Measurements from ENCODE around the gene TDRD3. TPM values are rescaled to one million over a fixed set of nuclear protein-coding genes. Genes with fewer than 3 reads are reported as not detected.
A peak's percentile ranks its signal among the peaks of the same experiment; 100 is the strongest.

TDRD3 gene
- total RNA-seq, 1 donor from 2014 or later, result 18.5 TPM

DNA sequence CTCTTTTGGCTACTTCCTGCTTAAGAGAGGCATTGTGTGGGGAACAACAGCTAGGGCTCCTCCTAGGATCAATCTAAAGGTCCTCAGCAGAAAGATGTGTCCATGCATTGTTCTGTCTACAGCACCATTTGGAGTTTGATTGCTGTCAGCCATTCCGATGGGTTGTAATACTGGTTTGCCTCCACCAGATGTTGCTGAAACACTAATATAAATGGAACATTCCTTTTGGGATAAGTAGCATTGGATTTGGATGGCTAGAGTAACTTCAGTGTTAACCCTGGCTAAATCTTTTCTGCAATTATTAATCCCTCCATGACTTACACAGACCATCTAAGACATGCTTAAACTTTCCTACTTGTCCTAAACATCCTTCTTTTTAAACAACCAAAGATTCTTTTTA lies 104.2 kb downstream of the TDRD3 start:
- peaks cover 26% of the 10 kb centered on the region for H3K9me3 Mint-ChIP-seq (ENCODE audit: low read depth)
- peaks cover 42% of the 10 kb centered on the region for H3K36me3 Mint-ChIP-seq (ENCODE audit: low read depth)
- no peaks in the 10 kb centered on the region for H3K4me1 Mint-ChIP-seq (ENCODE audit: low read depth)

DNA sequence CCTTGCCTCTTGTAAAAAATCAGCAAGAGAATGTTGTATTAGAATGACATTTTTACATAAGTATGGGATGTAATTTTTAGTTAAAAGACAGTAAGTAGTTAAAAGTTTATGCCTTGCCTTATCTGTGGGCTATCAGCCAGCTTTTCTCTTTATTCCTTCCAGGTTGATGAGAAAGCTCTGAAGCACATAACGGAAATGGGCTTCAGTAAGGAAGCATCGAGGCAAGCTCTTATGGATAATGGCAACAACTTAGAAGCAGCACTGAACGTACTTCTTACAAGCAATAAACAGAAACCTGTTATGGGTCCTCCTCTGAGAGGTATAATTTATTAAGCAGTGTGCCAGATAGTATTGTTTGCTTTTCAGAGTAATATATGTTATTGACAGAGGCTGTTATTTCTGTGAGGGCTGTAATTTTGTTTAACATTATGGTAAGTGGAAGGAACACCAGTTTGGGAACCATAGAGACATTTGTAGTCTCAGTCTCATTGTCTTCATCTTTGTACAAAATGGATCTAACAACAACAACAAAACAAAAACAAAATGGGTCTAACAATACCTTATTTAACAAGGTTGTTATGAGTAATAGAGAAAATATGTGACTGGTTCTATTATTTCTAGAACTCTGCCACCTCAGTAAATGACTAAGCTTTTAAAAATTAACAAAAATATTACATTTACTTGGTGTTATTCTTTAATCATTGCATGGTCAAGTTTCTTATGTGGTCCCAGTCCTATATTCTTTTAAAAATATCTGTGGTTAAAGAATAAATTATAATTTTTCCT lies 112.8 kb downstream of the TDRD3 start:
- H3K4me1 Mint-ChIP-seq (ENCODE audit: low read depth), result peaks cover 16% of the 10 kb centered on the region
- DNase-seq (ENCODE audit: low spot score), result no peak
- peaks cover 25% of the 10 kb centered on the region for H3K9me3 Mint-ChIP-seq (ENCODE audit: low read depth)
- H3K27ac Mint-ChIP-seq (ENCODE audit: unreplicated experiment), result no peak overlapping the region
- H3K36me3 Mint-ChIP-seq (ENCODE audit: low read depth), result peaks cover 24% of the 10 kb centered on the region
- TF ChIP-seq, protein P1, sequence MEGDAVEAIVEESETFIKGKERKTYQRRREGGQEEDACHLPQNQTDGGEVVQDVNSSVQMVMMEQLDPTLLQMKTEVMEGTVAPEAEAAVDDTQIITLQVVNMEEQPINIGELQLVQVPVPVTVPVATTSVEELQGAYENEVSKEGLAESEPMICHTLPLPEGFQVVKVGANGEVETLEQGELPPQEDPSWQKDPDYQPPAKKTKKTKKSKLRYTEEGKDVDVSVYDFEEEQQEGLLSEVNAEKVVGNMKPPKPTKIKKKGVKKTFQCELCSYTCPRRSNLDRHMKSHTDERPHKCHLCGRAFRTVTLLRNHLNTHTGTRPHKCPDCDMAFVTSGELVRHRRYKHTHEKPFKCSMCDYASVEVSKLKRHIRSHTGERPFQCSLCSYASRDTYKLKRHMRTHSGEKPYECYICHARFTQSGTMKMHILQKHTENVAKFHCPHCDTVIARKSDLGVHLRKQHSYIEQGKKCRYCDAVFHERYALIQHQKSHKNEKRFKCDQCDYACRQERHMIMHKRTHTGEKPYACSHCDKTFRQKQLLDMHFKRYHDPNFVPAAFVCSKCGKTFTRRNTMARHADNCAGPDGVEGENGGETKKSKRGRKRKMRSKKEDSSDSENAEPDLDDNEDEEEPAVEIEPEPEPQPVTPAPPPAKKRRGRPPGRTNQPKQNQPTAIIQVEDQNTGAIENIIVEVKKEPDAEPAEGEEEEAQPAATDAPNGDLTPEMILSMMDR (IDR thresholded peaks at IDR 0.05), result no peak
- no peak overlapping the region for H3K4me3 Mint-ChIP-seq (ENCODE audit: unreplicated experiment)
- no peaks in the 10 kb centered on the region for H3K27me3 Mint-ChIP-seq (ENCODE audit: low read depth)

More for the DNA sequence above, 104.2 kb downstream of the TDRD3 start:
- H3K27me3 Mint-ChIP-seq (ENCODE audit: low read depth), result no peaks in the 10 kb centered on the region
- TF ChIP-seq, protein P1 (IDR thresholded peaks at IDR 0.05), result no peak
- no peak for DNase-seq (ENCODE audit: low spot score)
- no peak overlapping the region for H3K27ac Mint-ChIP-seq (ENCODE audit: unreplicated experiment)
- no peak overlapping the region for H3K4me3 Mint-ChIP-seq (ENCODE audit: unreplicated experiment)

DNA sequence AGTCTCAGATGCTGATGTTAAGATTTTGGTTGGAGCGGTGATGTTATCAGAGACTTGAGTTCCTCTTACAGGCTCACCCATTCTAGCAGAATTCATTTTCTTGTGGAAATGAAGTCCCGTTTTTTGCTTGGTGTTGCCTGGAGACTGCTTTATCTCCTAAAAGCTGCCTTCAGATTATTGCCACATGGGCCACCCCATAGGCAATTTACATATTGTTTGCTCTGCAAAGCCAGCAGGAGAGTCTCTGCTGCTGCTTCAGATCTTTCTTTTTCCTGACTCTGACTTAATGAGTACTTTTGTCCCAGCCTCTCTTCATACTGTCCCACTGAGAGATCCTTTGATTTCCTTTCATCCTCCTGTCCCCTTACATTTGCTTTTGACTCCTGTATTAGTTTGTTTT lies 114.6 kb downstream of the TDRD3 start:
- no peak for DNase-seq (ENCODE audit: low spot score)
- H3K27ac Mint-ChIP-seq (ENCODE audit: unreplicated experiment), result no peak overlapping the region
- peaks cover 18% of the 10 kb centered on the region for H3K9me3 Mint-ChIP-seq (ENCODE audit: low read depth)
- peaks cover 16% of the 10 kb centered on the region for H3K4me1 Mint-ChIP-seq (ENCODE audit: low read depth)
- H3K27me3 Mint-ChIP-seq (ENCODE audit: low read depth), result no peaks in the 10 kb centered on the region
- H3K4me3 Mint-ChIP-seq (ENCODE audit: unreplicated experiment), result no peak overlapping the region
- TF ChIP-seq, protein P1 (IDR thresholded peaks at IDR 0.05), result no peak
- H3K36me3 Mint-ChIP-seq (ENCODE audit: low read depth), result peaks cover 20% of the 10 kb centered on the region

DNA sequence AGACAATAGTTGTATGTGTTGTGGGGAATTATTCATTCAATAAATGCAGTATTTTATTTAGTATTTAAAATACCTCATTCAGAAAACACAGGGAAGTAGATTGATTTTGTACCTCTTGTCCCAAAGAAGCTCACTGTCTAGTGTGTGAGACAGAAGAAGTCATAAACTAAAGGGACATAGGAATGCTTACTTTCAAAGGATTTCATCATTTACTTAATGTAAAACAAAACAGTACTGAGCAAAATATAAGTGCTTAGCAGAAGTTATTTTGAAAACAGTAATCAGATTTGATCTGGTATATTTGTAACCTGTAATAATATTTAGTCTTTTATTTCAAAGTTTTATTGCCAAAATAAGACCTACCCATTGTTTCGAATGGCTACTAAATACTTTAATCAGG lies 117.9 kb downstream of the TDRD3 start:
- Mint-ChIP-seq H3K27ac (ENCODE audit: unreplicated experiment) (peak overlapping the region; percentile 23), H3K36me3 (ENCODE audit: low read depth) (peaks cover 20% of the 10 kb centered on the region), H3K9me3 (ENCODE audit: low read depth) (peaks cover 5% of the 10 kb centered on the region), H3K4me1 (ENCODE audit: low read depth) (peaks cover 8% of the 10 kb centered on the region), H3K27me3 (ENCODE audit: low read depth) (no peaks in the 10 kb centered on the region), H3K4me3 (ENCODE audit: unreplicated experiment) (no peak overlapping the region)
- TF ChIP-seq, protein P1 (IDR thresholded peaks at IDR 0.05), result no peak
- DNase-seq (ENCODE audit: low spot score), result no peak

DNA sequence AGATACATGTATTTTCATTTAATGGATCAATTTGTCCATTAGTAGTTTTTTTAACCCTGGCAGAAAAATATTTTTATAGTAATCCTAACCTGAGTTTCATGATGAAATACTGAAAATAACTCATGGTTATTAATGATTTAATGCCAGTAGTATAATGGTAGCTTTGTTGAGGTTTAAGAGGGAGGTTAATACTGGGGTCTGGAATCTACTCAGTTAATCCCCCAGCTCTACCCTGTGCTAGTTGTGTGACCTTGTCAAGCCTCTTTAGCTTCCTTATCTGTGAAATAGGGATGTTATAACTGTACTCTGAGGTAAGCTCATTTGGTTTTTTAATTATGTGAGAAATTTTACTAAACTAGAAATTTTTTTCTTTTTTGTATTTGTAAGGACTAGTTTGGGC lies 122.5 kb downstream of the TDRD3 start:
- no peak overlapping the region for H3K4me3 Mint-ChIP-seq (ENCODE audit: unreplicated experiment)
- H3K27me3 Mint-ChIP-seq (ENCODE audit: low read depth), result no peaks in the 10 kb centered on the region
- H3K36me3 Mint-ChIP-seq (ENCODE audit: low read depth), result peaks cover 4% of the 10 kb centered on the region
- H3K27ac Mint-ChIP-seq (ENCODE audit: unreplicated experiment), result no peak overlapping the region
- peaks cover 3% of the 10 kb centered on the region for H3K4me1 Mint-ChIP-seq (ENCODE audit: low read depth)
- DNase-seq (ENCODE audit: low spot score), result no peak
- H3K9me3 Mint-ChIP-seq (ENCODE audit: low read depth), result no peaks in the 10 kb centered on the region
- TF ChIP-seq, protein P1 (IDR thresholded peaks at IDR 0.05), result no peak

All from chondrocyte (in vitro differentiated cells).